HUDEP-2 (cell line): ENCODE results near the gene TUSC2.
A peak's percentile ranks its signal among the peaks of the same experiment; 100 is the strongest.
"Not testable (repeated sequence)": the region's sequence is repeated elsewhere in the genome, so short reads cannot be mapped to it uniquely, and the experiment has no call there.

Experiments used
- DNase-seq, 76 experiments: peaks; one replicate each; lab custom pipeline; 2025; ENCODE audit not compliant: unreplicated experiment in 76 of 76; lab: John Stamatoyannopoulos, UW

The TUSC2 gene

GRCh38 chr3:50297384-50297775 is 30.6 kb downstream of the TUSC2 start:
- peak in 3 of 76 experiments; percentile 4 to 27 (median 17) for DNase-seq

- DNase-seq = no peak
Measured at GRCh38 chr3:50296721-50297383, 31.2 kb downstream of the TUSC2 start.

- DNase-seq = no peak
Measured at GRCh38 chr3:50295553-50296431, 32.2 kb downstream of the TUSC2 start.

GRCh38 chr3:50294492-50295403 is 33.3 kb downstream of the TUSC2 start:
- no peak for DNase-seq

- no peak for DNase-seq
Measured at GRCh38 chr3:50294089-50294488, 33.9 kb downstream of the TUSC2 start.

- DNase-seq = no peak
Measured at GRCh38 chr3:50293079-50293801, 34.8 kb downstream of the TUSC2 start.

- DNase-seq = peak in 75 of 76 experiments; percentile 61 to 97 (median 94)
Measured at GRCh38 chr3:50292159-50293078, 35.6 kb downstream of the TUSC2 start, which contains the start of gene IFRD2. TSS of gene IFRD2 (minus strand) at chr3:50292429. CDS start at chr3:50292274, 155 bp downstream.

- peak in 1 of 76 experiments; percentile 18 for DNase-seq
Measured at GRCh38 chr3:50290161-50290641, 37.8 kb downstream of the TUSC2 start.

GRCh38 chr3:50289130-50289529 is 38.9 kb downstream of the TUSC2 start:
- no peak for DNase-seq

- DNase-seq = no peak
Measured at GRCh38 chr3:50288387-50289007, 39.5 kb downstream of the TUSC2 start.

GRCh38 chr3:50287262-50287661 is 40.8 kb downstream of the TUSC2 start:
- DNase-seq = no peak

- no peak for DNase-seq
Measured at GRCh38 chr3:50286322-50287227, 41.4 kb downstream of the TUSC2 start.

GRCh38 chr3:50284121-50284520 is 43.9 kb downstream of the TUSC2 start:
- DNase-seq = not testable (repeated sequence)

GRCh38 chr3:50279255-50280016 is 48.6 kb downstream of the TUSC2 start:
- DNase-seq = no peak

- DNase-seq = no peak
Measured at GRCh38 chr3:50278880-50279224, 49.2 kb downstream of the TUSC2 start, which contains the start of gene LSMEM2. TSS of gene LSMEM2 (plus strand) at chr3:50279087. CDS start at chr3:50279114, 27 bp downstream.

GRCh38 chr3:50278123-50278879 is 49.7 kb downstream of the TUSC2 start:
- no peak for DNase-seq
